HG02981 (cell line): ENCODE data around the gene CYRIA.

ENCODE experiments used
- ATAC-seq: cut with Tn5 transposase; IDR thresholded peaks from one replicate; pipeline ENCODE4 v1.9.1; 2021; ENCODE audit warnings: mild to moderate bottlenecking, moderate library complexity; ENCODE audit not compliant: unreplicated experiment

CYRIA gene

GRCh38 chr2:16632598-16632997 is 33.0 kb downstream of the CYRIA start:
- no peak for ATAC-seq

GRCh38 chr2:16630463-16630862 is 35.2 kb downstream of the CYRIA start:
- peak; percentile 32 for ATAC-seq

GRCh38 chr2:16629770-16630169 is 35.9 kb downstream of the CYRIA start:
- no peak for ATAC-seq

- no peak for ATAC-seq
These were observed 36.6 kb downstream of the CYRIA start for GRCh38 chr2:16629044-16629443.

- no peak for ATAC-seq
These were observed 37.3 kb downstream of the CYRIA start for GRCh38 chr2:16628314-16628713.

- no peak for ATAC-seq
These were observed 38.5 kb downstream of the CYRIA start for GRCh38 chr2:16626997-16627605.

GRCh38 chr2:16626497-16626896 is 39.1 kb downstream of the CYRIA start:
- no peak for ATAC-seq

GRCh38 chr2:16625759-16626158 is 39.9 kb downstream of the CYRIA start:
- ATAC-seq = peak; percentile 64

- ATAC-seq = peak; percentile 6
These were observed 40.4 kb downstream of the CYRIA start for GRCh38 chr2:16625201-16625729.

- no peak for ATAC-seq
These were observed 41.2 kb downstream of the CYRIA start for GRCh38 chr2:16624436-16624780.

- ATAC-seq = no peak
These were observed 41.8 kb downstream of the CYRIA start for GRCh38 chr2:16623564-16624435.

- ATAC-seq = no peak
These were observed 42.6 kb downstream of the CYRIA start for GRCh38 chr2:16623031-16623430.

- no peak for ATAC-seq
These were observed 43.1 kb downstream of the CYRIA start for GRCh38 chr2:16622399-16622968.

GRCh38 chr2:16621316-16621715 is 44.3 kb downstream of the CYRIA start:
- ATAC-seq = no peak

GRCh38 chr2:16620590-16620989 is 45.0 kb downstream of the CYRIA start:
- ATAC-seq = no peak

GRCh38 chr2:16619576-16620245 is 45.9 kb downstream of the CYRIA start:
- no peak for ATAC-seq

GRCh38 chr2:16617282-16618266 is 48.1 kb downstream of the CYRIA start:
- ATAC-seq = no peak
